Tibial nerve (tissue), 4 donors: Measurements from ENCODE around the gene IFIH1. TPM values are rescaled to one million over a fixed set of nuclear protein-coding genes. Genes with fewer than 3 reads are reported as not detected.

Experiments
- DNase-seq, 2 donors: peaks; one replicate each; pipeline ENCODE4 v3.0.0-alpha.2; 2019; ENCODE audit warnings: low spot score in 2 of 2
- H3K27ac ChIP-seq, 4 donors: fragments of 200-600 bp; sonication (generic) in 3 of 4; one replicate each; pipeline ENCODE4 v1.5.1; 2017 to 2019; ENCODE audit warnings: mild to moderate bottlenecking in 1 of 4
- H3K27me3 ChIP-seq, 2 donors: fragments of 200-600 bp; sonication (generic) in 1 of 2; one replicate each; pipeline versions ENCODE4 v1.5.1 to v1.6.0; 2017 to 2019
- H3K36me3 ChIP-seq, 3 donors: fragments of 200-600 bp; sonication (generic); one replicate each; pipeline ENCODE4 v1.5.1; 2018 to 2019
- H3K4me1 ChIP-seq, 4 donors: fragments of 200-600 bp; sonication (generic) in 3 of 4; one replicate each; pipeline ENCODE4 v1.5.1; 2017 to 2019
- H3K4me3 ChIP-seq, 4 donors: fragments of 200-600 bp; sonication (generic) in 3 of 4; one replicate each; pipeline ENCODE4 v1.5.1; 2017 to 2019; ENCODE audit warnings: mild to moderate bottlenecking in 1 of 4, moderate library complexity in 1 of 4
- H3K9me3 ChIP-seq, 4 donors: fragments of 200-600 bp; sonication (generic) in 3 of 4; one replicate each; pipeline ENCODE4 v1.5.1; 2017 to 2019
- CTCF ChIP-seq, 5 experiments: fragments of 200-600 bp in 3 of 5; fragments of 450-650 bp in 2 of 5; sonication (generic) in 3 of 5; IDR thresholded peaks; one replicate each; pipeline ENCODE4 v1.5.1; 2016 to 2019; ENCODE audit warnings: antibody characterized with exemption in 5 of 5, mild to moderate bottlenecking in 3 of 5, moderate library complexity in 2 of 5
- EP300 ChIP-seq, 2 donors: sonication (generic); formaldehyde crosslinking; IDR thresholded peaks; one replicate each; pipeline ENCODE4 v1.6.1; 2017; ENCODE audit warnings: antibody characterized with exemption in 2 of 2, mild to moderate bottlenecking in 1 of 2
- POLR2A ChIP-seq, 2 donors: fragments of 450-650 bp; IDR thresholded peaks; one replicate each; pipeline ENCODE4 v1.6.1; 2017; ENCODE audit warnings: antibody characterized with exemption in 2 of 2, mild to moderate bottlenecking in 2 of 2, moderate library complexity in 2 of 2
- WGBS, 2 donors: methylation state at CpG; one replicate each; pipeline ENCODE4 v1.1.5; 2018; 5-methylcytosine and 5-hydroxymethylcytosine counted together
- total RNA-seq, 4 donors: library from RNA; depleted of rRNA; stranded (reverse); fragments of >200 nt; gene quantifications; one replicate each; pipeline ENCODE4 v1.1.0, GENCODE V29; 2016

Gene IFIH1
- 10 to 100 TPM; 12.5 to 13.2 (median 12.8) TPM for total RNA-seq

- peak; percentile 71 for DNase-seq
- Histone ChIP-seq H3K27me3 (no peaks in the 10 kb centered on the region), H3K36me3 (no peaks in the 10 kb centered on the region), H3K9me3 (no peaks in the 10 kb centered on the region), H3K4me3 (peak within 1 kb of the TSS; percentile 58 to 91 (median 71)), H3K27ac (peak within 1 kb of the TSS; percentile 88 to 97 (median 89)), H3K4me1 (peaks cover 0 to 48% (median 17%) of the 10 kb centered on the region in 4 donors)
- TF ChIP-seq CTCF (IDR thresholded peaks at IDR 0.05): peak in 2 of 5 experiments; percentile 35
- TF ChIP-seq EP300 (IDR thresholded peaks at IDR 0.05): peak; percentile 68 to 81
- TF ChIP-seq POLR2A (IDR thresholded peaks at IDR 0.05): peak in 1 of 2 donors; percentile 57
- 1 to 4% methylated on average over 28 to 38 of the region's 45 CpGs for WGBS, 2 donors
Observed at GRCh38 chr2:162318328-162319180, at the start of gene IFIH1. IFIH1 (minus strand) TSS chr2:162318684; CDS start chr2:162318307, 377 bp downstream.

- H3K9me3 ChIP-seq: no peaks in the 10 kb centered on the region
- no peak overlapping the region for H3K27ac ChIP-seq
- 64 to 71% methylated on average over 2 of the region's 2 CpGs for WGBS, 2 donors
- H3K4me3 ChIP-seq: no peak overlapping the region
- no peaks in the 10 kb centered on the region for H3K36me3 ChIP-seq
- TF ChIP-seq CTCF (IDR thresholded peaks at IDR 0.05): no peak
- no peak for TF ChIP-seq EP300 (IDR thresholded peaks at IDR 0.05)
- no peak for TF ChIP-seq POLR2A (IDR thresholded peaks at IDR 0.05)
- peaks cover 0 to 16% (median 0%) of the 10 kb centered on the region in 4 donors for H3K4me1 ChIP-seq
- no peak for DNase-seq
- no peaks in the 10 kb centered on the region for H3K27me3 ChIP-seq
Observed at GRCh38 chr2:162365392-162365791, 46.9 kb upstream of the IFIH1 start.

- Histone ChIP-seq H3K27ac (peak overlapping the region; percentile 39 to 85 (median 67)), H3K4me3 (peak overlapping the region; percentile 60 to 92 (median 76)), H3K36me3 (peaks cover 0 to 1% (median 0%) of the 10 kb centered on the region in 3 donors), H3K9me3 (no peaks in the 10 kb centered on the region), H3K27me3 (no peaks in the 10 kb centered on the region), H3K4me1 (peaks cover 0 to 32% (median 0%) of the 10 kb centered on the region in 4 donors)
- DNase-seq: no peak
- no peak for TF ChIP-seq EP300 (IDR thresholded peaks at IDR 0.05)
- TF ChIP-seq POLR2A (IDR thresholded peaks at IDR 0.05): no peak
- no peak for TF ChIP-seq CTCF (IDR thresholded peaks at IDR 0.05)
- WGBS, 2 donors: 10 to 11% methylated on average over 8 of the region's 8 CpGs
Observed at GRCh38 chr2:162344617-162344950, 26.1 kb upstream of the IFIH1 start.

GRCh38 chr2:162343824-162344616 lies 25.5 kb upstream of the IFIH1 start, which contains the start of gene GCA:
GCA (plus strand) TSS chr2:162344132; CDS start chr2:162344249, 117 bp downstream.
- TF ChIP-seq CTCF (IDR thresholded peaks at IDR 0.05) (peak in 2 of 5 experiments; percentile 32 to 37), POLR2A (IDR thresholded peaks at IDR 0.05) (peak in 1 of 2 donors; percentile 69), EP300 (IDR thresholded peaks at IDR 0.05) (peak in 1 of 2 donors; percentile 82)
- Histone ChIP-seq H3K4me3 (peak within 1 kb of the TSS; percentile 60 to 92 (median 76)), H3K27me3 (no peaks in the 10 kb centered on the region), H3K4me1 (peaks cover 0 to 32% (median 0%) of the 10 kb centered on the region in 4 donors), H3K36me3 (no peaks in the 10 kb centered on the region), H3K27ac (peak within 1 kb of the TSS; percentile 39 to 85 (median 67)), H3K9me3 (no peaks in the 10 kb centered on the region)
- WGBS, 2 donors: 1% methylated on average over 34 to 51 of the region's 57 CpGs
- peak; percentile 94 to 95 for DNase-seq
